Astrocyte (in vitro differentiated cells and primary cell): ENCODE data around the gene PLAAT1.

Source experiments
- EZH2 ChIP-seq: IDR thresholded peaks from 2 replicates; pipeline ENCODE4 v1.6.1; 2012; ENCODE audit warnings: mild to moderate bottlenecking, low read length, inconsistent platforms; ENCODE audit not compliant: insufficient read depth
- TF ChIP-seq, protein P1 (sequence below): IDR thresholded peaks from 2 replicates; pipeline ENCODE4 v1.5.1; 2011; ENCODE audit warnings: low read depth, mild to moderate bottlenecking, inconsistent platforms, low read length, moderate library complexity; ENCODE audit not compliant: insufficient read depth

- TF ChIP-seq, protein P1, sequence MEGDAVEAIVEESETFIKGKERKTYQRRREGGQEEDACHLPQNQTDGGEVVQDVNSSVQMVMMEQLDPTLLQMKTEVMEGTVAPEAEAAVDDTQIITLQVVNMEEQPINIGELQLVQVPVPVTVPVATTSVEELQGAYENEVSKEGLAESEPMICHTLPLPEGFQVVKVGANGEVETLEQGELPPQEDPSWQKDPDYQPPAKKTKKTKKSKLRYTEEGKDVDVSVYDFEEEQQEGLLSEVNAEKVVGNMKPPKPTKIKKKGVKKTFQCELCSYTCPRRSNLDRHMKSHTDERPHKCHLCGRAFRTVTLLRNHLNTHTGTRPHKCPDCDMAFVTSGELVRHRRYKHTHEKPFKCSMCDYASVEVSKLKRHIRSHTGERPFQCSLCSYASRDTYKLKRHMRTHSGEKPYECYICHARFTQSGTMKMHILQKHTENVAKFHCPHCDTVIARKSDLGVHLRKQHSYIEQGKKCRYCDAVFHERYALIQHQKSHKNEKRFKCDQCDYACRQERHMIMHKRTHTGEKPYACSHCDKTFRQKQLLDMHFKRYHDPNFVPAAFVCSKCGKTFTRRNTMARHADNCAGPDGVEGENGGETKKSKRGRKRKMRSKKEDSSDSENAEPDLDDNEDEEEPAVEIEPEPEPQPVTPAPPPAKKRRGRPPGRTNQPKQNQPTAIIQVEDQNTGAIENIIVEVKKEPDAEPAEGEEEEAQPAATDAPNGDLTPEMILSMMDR, result no peak
- no peak for TF ChIP-seq EZH2
Measured at GRCh38 chr3:193230610-193231009, 10.4 kb upstream of the PLAAT1 start.
